GM23338 (cell line): ENCODE data around the gene OR7G1. TPM values are rescaled to one million over a fixed set of nuclear protein-coding genes. Genes with fewer than 3 reads are reported as not detected.
A peak's percentile ranks its signal among the peaks of the same experiment; 100 is the strongest.
"Not testable (repeated sequence)": the region's sequence is repeated elsewhere in the genome, so short reads cannot be mapped to it uniquely, and the experiment has no call there.

Experiments used
- ATAC-seq: fragments of 200-7000 bp; cut with Tn5 transposase; 3 replicates; pipeline ENCODE4 v1.9.1; 2020
- DNase-seq: peaks from one replicate; pipeline ENCODE4 v3.0.0-alpha.2; 2015; ENCODE audit warnings: low spot score
- H2AFZ ChIP-seq: fragments of 200-600 bp; sonication (generic); 2 replicates; pipeline ENCODE4 v1.8.0; 2016; ENCODE audit warnings: antibody characterized with exemption, mild to moderate bottlenecking, moderate library complexity
- H3F3A ChIP-seq: fragments of 200-600 bp; sonication (generic); replicated peaks from 2 replicates; pipeline ENCODE4 v1.8.0; 2017; ENCODE audit warnings: antibody characterized with exemption, mixed run types, low read depth
- H3K27ac ChIP-seq: fragments of 200-600 bp; sonication (generic); 2 replicates; pipeline ENCODE4 v1.6.1; 2016; ENCODE audit warnings: low read depth
- H3K27me3 ChIP-seq: fragments of 200-600 bp; sonication (generic); 2 replicates; pipeline ENCODE4 v1.8.0; 2016; ENCODE audit warnings: mild to moderate bottlenecking, mixed run types, moderate library complexity; ENCODE audit not compliant: insufficient read depth
- H3K36me3 ChIP-seq: fragments of 200-600 bp; sonication (generic); 2 replicates; pipeline ENCODE4 v1.8.0; 2016; ENCODE audit warnings: mild to moderate bottlenecking; ENCODE audit not compliant: insufficient read depth
- H3K4me1 ChIP-seq: fragments of 200-600 bp; sonication (generic); 2 replicates; pipeline ENCODE4 v1.8.0; 2016; ENCODE audit warnings: mild to moderate bottlenecking, moderate library complexity; ENCODE audit not compliant: insufficient read depth
- H3K4me2 ChIP-seq: fragments of 200-600 bp; sonication (generic); 2 replicates; pipeline ENCODE4 v1.7.1; 2017; ENCODE audit warnings: mixed run types
- H3K4me3 ChIP-seq: fragments of 200-600 bp; sonication (generic); 2 replicates; pipeline ENCODE4 v1.6.1; 2016; ENCODE audit warnings: mixed run types
- H3K79me2 ChIP-seq: fragments of 200-600 bp; sonication (generic); replicated peaks from 2 replicates; pipeline ENCODE4 v1.8.0; 2017; ENCODE audit warnings: mild to moderate bottlenecking; ENCODE audit not compliant: insufficient read depth
- H3K9me2 ChIP-seq: fragments of 200-600 bp; sonication (generic); 2 replicates; pipeline ENCODE4 v1.8.0; 2017; ENCODE audit not compliant: insufficient read depth
- H4K20me1 ChIP-seq: fragments of 200-600 bp; sonication (generic); replicated peaks from 2 replicates; pipeline ENCODE4 v1.8.0; 2017; ENCODE audit warnings: mild to moderate bottlenecking; ENCODE audit not compliant: insufficient read depth
- H3K27ac Mint-ChIP-seq: 2 replicates; pipeline ENCODE4 v1.8.0; 2020; ENCODE audit warnings: inconsistent platforms, mild to moderate bottlenecking, moderate library complexity, mixed read lengths
- H3K27me3 Mint-ChIP-seq: 3 replicates; pipeline ENCODE4 v1.8.0; 2022; ENCODE audit warnings: low read depth, mild to moderate bottlenecking, moderate library complexity, mixed read lengths, inconsistent platforms; ENCODE audit not compliant: insufficient read depth, poor library complexity
- H3K36me3 Mint-ChIP-seq: 3 replicates; pipeline ENCODE4 v1.8.0; 2021; ENCODE audit warnings: low read depth, mild to moderate bottlenecking, inconsistent platforms, moderate library complexity, mixed read lengths
- H3K4me1 Mint-ChIP-seq: 3 replicates; pipeline ENCODE4 v1.8.0; 2020; ENCODE audit warnings: mild to moderate bottlenecking, inconsistent platforms, mixed read lengths
- H3K4me3 Mint-ChIP-seq: 3 replicates; pipeline ENCODE4 v1.8.0; 2021; ENCODE audit warnings: moderate library complexity, mild to moderate bottlenecking, inconsistent platforms, mixed read lengths
- H3K9me3 Mint-ChIP-seq: 3 replicates; pipeline ENCODE4 v1.8.0; 2020; ENCODE audit warnings: moderate library complexity, mild to moderate bottlenecking, inconsistent platforms, mixed read lengths
- CREB1 ChIP-seq: fragments of 250-450 bp; sonication (Bioruptor Pico); IDR thresholded peaks from 2 replicates; pipeline ENCODE4 v1.5.0; 2020; ENCODE audit warnings: low read depth, mild to moderate bottlenecking, moderate library complexity
- EZH2 ChIP-seq: fragments of 200-600 bp; sonication (generic); IDR thresholded peaks from one replicate; pipeline ENCODE4 v1.8.0; 2017; ENCODE audit warnings: antibody characterized with exemption, mild to moderate bottlenecking, low read depth; ENCODE audit not compliant: unreplicated experiment
- EZH2phosphoT487 ChIP-seq: fragments of 200-600 bp; sonication (generic); IDR thresholded peaks from one replicate; pipeline ENCODE4 v1.8.1; 2018; ENCODE audit warnings: antibody characterized with exemption; ENCODE audit not compliant: unreplicated experiment
- POLR2AphosphoS5 ChIP-seq: IDR thresholded peaks from 2 replicates; pipeline ENCODE4 v1.6.1; 2016; ENCODE audit warnings: antibody characterized with exemption, low read depth
- polyA plus RNA-seq: library from polyadenylated mRNA; unstranded; fragments of >200 nt; fragmentation: Nextera tagmentation; extraction: Ambion mirVana; gene quantifications from 2 replicates; pipeline ENCODE4 v1.2.1, GENCODE V29; 2016
- total RNA-seq: library from RNA; depleted of rRNA; stranded (reverse); fragments of >200 nt; shearing (Covaris generic); gene quantifications from 2 replicates; pipeline ENCODE4 v1.2.3, GENCODE V29; 2014
- TF ChIP-seq, protein P1 (sequence below): fragments of 250-450 bp; sonication (Bioruptor Pico); IDR thresholded peaks from 2 replicates; pipeline ENCODE4 v1.5.0; 2020; ENCODE audit warnings: mild to moderate bottlenecking, moderate library complexity

The OR7G1 gene
- total and polyA plus RNA-seq, 2 experiments from 2014 or later = not detected

DNA sequence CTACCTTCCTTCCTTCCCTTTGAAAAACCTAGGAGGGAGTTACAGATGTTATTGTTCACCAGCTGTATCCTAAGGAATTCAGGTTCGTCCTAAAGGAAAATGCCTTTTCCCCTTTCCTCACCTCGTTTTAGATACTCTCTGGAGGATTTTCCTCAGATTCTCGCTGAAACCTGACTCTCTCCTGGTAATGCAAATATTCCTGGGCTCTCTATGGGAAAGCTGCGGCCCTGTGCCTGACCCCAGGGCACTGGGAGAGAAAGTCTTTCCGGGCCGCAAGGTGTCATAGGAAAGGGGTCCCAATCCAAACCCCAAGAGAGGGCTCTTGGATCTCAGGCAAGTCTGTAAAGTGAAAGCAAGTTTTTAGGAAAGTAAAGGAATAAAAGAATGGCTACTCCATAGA, 41.8 kb downstream of the OR7G1 start (continued):
- TF ChIP-seq, protein P1, sequence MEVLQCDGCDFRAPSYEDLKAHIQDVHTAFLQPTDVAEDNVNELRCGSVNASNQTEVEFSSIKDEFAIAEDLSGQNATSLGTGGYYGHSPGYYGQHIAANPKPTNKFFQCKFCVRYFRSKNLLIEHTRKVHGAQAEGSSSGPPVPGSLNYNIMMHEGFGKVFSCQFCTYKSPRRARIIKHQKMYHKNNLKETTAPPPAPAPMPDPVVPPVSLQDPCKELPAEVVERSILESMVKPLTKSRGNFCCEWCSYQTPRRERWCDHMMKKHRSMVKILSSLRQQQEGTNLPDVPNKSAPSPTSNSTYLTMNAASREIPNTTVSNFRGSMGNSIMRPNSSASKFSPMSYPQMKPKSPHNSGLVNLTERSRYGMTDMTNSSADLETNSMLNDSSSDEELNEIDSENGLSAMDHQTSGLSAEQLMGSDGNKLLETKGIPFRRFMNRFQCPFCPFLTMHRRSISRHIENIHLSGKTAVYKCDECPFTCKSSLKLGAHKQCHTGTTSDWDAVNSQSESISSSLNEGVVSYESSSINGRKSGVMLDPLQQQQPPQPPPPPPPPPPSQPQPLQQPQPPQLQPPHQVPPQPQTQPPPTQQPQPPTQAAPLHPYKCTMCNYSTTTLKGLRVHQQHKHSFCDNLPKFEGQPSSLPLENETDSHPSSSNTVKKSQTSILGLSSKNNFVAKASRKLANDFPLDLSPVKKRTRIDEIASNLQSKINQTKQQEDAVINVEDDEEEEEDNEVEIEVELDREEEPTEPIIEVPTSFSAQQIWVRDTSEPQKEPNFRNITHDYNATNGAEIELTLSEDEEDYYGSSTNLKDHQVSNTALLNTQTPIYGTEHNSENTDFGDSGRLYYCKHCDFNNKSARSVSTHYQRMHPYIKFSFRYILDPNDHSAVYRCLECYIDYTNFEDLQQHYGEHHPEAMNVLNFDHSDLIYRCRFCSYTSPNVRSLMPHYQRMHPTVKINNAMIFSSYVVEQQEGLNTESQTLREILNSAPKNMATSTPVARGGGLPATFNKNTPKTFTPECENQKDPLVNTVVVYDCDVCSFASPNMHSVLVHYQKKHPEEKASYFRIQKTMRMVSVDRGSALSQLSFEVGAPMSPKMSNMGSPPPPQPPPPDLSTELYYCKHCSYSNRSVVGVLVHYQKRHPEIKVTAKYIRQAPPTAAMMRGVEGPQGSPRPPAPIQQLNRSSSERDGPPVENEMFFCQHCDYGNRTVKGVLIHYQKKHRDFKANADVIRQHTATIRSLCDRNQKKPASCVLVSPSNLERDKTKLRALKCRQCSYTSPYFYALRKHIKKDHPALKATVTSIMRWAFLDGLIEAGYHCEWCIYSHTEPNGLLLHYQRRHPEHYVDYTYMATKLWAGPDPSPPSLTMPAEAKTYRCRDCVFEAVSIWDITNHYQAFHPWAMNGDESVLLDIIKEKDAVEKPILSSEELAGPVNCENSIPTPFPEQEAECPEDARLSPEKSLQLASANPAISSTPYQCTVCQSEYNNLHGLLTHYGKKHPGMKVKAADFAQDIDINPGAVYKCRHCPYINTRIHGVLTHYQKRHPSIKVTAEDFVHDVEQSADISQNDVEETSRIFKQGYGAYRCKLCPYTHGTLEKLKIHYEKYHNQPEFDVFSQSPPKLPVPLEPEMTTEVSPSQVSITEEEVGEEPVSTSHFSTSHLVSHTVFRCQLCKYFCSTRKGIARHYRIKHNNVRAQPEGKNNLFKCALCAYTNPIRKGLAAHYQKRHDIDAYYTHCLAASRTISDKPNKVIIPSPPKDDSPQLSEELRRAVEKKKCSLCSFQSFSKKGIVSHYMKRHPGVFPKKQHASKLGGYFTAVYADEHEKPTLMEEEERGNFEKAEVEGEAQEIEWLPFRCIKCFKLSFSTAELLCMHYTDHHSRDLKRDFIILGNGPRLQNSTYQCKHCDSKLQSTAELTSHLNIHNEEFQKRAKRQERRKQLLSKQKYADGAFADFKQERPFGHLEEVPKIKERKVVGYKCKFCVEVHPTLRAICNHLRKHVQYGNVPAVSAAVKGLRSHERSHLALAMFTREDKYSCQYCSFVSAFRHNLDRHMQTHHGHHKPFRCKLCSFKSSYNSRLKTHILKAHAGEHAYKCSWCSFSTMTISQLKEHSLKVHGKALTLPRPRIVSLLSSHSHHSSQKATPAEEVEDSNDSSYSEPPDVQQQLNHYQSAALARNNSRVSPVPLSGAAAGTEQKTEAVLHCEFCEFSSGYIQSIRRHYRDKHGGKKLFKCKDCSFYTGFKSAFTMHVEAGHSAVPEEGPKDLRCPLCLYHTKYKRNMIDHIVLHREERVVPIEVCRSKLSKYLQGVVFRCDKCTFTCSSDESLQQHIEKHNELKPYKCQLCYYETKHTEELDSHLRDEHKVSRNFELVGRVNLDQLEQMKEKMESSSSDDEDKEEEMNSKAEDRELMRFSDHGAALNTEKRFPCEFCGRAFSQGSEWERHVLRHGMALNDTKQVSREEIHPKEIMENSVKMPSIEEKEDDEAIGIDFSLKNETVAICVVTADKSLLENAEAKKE (CRISPR knock-in tag) = no peak
- TF ChIP-seq EZH2phosphoT487 (no peak), CREB1 (CRISPR knock-in tag) (no peak), EZH2 (no peak)

DNA sequence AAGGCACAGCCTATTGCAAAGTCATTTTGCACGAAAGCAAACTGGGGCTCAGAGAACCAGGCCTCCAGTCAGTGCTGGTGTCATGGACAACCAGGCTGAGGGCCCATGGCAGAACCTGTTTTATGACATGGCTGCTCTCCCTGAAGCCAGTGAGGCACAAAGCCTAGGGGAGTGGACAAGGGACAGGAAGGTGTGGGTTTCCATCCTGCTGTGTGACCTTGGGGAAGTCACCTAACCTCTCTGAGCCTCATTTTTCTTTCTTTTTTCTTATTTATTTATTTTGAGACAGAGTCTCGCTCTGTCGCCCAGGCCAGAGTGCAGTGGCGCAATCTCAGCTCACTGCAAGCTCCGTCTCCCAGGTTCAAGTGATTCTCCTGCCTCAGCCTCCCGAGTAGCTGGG, 43.8 kb downstream of the OR7G1 start:
- H3K27ac Mint-ChIP-seq, H3K27me3 ChIP-seq, H3K27me3 Mint-ChIP-seq, DNase-seq, H3K4me3 ChIP-seq, H3K79me2 ChIP-seq, H4K20me1 ChIP-seq, H3K4me3 Mint-ChIP-seq, H3K9me2 ChIP-seq, H3K4me1 Mint-ChIP-seq, H3F3A ChIP-seq, ATAC-seq, H3K36me3 ChIP-seq, H2AFZ ChIP-seq, H3K4me2 ChIP-seq: not testable (repeated sequence)
- peaks cover 24% of the 10 kb centered on the region for H3K4me1 ChIP-seq
- H3K27ac ChIP-seq = peak overlapping the region; percentile 72; the same call in 1 of the 2 replicates
- peaks cover 98% of the 10 kb centered on the region for H3K9me3 Mint-ChIP-seq
- peaks cover 32% of the 10 kb centered on the region for H3K36me3 Mint-ChIP-seq

DNA sequence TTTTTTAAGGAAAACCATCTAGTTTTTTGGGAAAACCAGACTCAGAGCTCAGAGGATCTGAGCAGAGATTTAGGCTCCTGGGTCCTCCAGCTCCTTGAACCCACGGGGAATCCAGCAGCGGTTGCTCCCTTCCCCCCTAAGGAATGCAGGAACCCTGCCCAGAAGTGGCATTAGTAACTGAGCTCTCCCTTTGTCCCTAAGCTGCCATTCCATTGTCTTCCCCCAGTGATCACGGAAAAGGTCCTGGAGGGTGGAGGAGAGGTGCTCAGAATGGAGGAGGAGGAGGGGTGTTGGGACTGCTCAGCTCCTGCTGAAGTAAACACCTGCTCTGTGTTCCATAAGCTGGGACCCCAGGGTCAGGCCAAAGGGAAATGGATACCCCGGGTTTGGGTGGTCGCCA, 45.5 kb downstream of the OR7G1 start:
- Histone ChIP-seq H3K4me2 (peak overlapping the region; percentile 49; the same call in 1 of the 2 replicates), H3K36me3 (no peaks in the 10 kb centered on the region), H3K4me1 (peaks cover 17% of the 10 kb centered on the region), H3K27ac (0 out of 2 replicates have a peak overlapping the region, but pooled peaks have one; percentile 79), H3K9me2 (peaks cover 6% of the 10 kb centered on the region; the same call in 1 of the 2 replicates), H3K4me3 (no peak overlapping the region), H4K20me1 (no peaks in the 10 kb centered on the region), H3K27me3 (no peaks in the 10 kb centered on the region), H3F3A (no peaks in the 10 kb centered on the region; the same call in 1 of the 2 replicates), H2AFZ (peak overlapping the region; percentile 66; the same call in 1 of the 2 replicates), H3K79me2 (no peaks in the 10 kb centered on the region)
- Mint-ChIP-seq H3K4me3 (no peak overlapping the region), H3K4me1 (no peaks in the 10 kb centered on the region), H3K9me3 (peaks cover 97% of the 10 kb centered on the region), H3K27me3 (peaks cover 1% of the 10 kb centered on the region), H3K36me3 (peaks cover 30% of the 10 kb centered on the region), H3K27ac (no peak overlapping the region)
- DNase-seq (peak; percentile 74), ATAC-seq (no peak)
- TF ChIP-seq POLR2AphosphoS5 = no peak
- TF ChIP-seq, protein P1 (CRISPR knock-in tag) = no peak
